ENCODE results near the gene UNC13D. TPM values are rescaled to one million over a fixed set of nuclear protein-coding genes. Genes with fewer than 3 reads are reported as not detected.
A peak's percentile ranks its signal among the peaks of the same experiment; 100 is the strongest.

The UNC13D gene
- total and polyA plus RNA-seq, 3 experiments from 2014 or later: 90.3 to 154 (median 143) TPM

DNA sequence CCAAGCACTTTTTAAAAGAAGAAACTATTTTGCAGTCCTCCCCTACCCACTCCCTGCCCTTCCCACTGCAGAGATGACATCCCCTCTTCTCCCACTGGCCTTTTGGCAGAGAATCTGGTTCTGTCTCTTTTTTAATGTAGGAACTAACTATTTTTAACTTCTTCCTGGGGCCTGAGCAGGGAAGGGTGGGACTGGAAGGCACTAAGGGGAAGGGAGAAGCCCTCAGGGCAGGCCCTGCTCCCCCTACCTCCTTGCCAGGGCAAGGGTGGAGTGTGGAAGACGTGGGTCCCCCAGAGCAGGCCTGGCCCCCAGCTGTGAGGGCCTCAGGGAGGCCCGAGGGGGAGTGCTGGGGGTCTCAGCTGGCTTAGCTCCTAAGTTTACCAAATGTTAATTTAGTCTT is 19.5 kb downstream of the UNC13D start:
- DNase-seq: no peak
- Mint-ChIP-seq H3K36me3 (peaks cover 0 to 68% (median 5%) of the 10 kb centered on the region in 3 donors), H3K9me3 (no peaks in the 10 kb centered on the region), H3K27me3 (no peaks in the 10 kb centered on the region), H3K27ac (peak overlapping the region in 4 of 8 donors; percentile 15 to 88 (median 44)), H3K4me3 (peak overlapping the region in 1 of 7 donors; percentile 40), H3K4me1 (peaks cover 22 to 30% (median 24%) of the 10 kb centered on the region in 3 donors)
- H3K27me3 ChIP-seq (ENCODE audit: insufficient read depth, low read length, poor library complexity, severe bottlenecking): no peaks in the 10 kb centered on the region
- ChIA-PET CTCF (interaction anchor here (0.8 to 2.7 kb wide), 4 partner anchors 21 to 60 kb away, joined by 3 to 13 read pairs (median 4); partner anchors contain the start of gene GALK1), POLR2A (interaction anchor here (0.6 kb wide), 1 partner anchor 36 kb away, joined by 3 read pairs; no protein-coding TSS in a partner anchor)
- H3K36me3 ChIP-seq (ENCODE audit: insufficient read depth, low read length): peaks cover 10% of the 10 kb centered on the region
- peaks cover 21% of the 10 kb centered on the region for H3K4me1 ChIP-seq (ENCODE audit: insufficient read depth, low read length)
- H3K9me3 ChIP-seq (ENCODE audit: low read length): no peaks in the 10 kb centered on the region
- no peak overlapping the region for H3K4me3 ChIP-seq (ENCODE audit: low read length)
- no peak overlapping the region for H3K27ac ChIP-seq (ENCODE audit: low read depth, low read length)

GRCh38 chr17:75824050-75824552 is 20.1 kb downstream of the UNC13D start:
- H3K27ac Mint-ChIP-seq: peak overlapping the region in 2 of 8 donors; percentile 33 to 54
- no peak for DNase-seq
- peaks cover 13% of the 10 kb centered on the region for H3K36me3 ChIP-seq (ENCODE audit: insufficient read depth, low read length)

DNA sequence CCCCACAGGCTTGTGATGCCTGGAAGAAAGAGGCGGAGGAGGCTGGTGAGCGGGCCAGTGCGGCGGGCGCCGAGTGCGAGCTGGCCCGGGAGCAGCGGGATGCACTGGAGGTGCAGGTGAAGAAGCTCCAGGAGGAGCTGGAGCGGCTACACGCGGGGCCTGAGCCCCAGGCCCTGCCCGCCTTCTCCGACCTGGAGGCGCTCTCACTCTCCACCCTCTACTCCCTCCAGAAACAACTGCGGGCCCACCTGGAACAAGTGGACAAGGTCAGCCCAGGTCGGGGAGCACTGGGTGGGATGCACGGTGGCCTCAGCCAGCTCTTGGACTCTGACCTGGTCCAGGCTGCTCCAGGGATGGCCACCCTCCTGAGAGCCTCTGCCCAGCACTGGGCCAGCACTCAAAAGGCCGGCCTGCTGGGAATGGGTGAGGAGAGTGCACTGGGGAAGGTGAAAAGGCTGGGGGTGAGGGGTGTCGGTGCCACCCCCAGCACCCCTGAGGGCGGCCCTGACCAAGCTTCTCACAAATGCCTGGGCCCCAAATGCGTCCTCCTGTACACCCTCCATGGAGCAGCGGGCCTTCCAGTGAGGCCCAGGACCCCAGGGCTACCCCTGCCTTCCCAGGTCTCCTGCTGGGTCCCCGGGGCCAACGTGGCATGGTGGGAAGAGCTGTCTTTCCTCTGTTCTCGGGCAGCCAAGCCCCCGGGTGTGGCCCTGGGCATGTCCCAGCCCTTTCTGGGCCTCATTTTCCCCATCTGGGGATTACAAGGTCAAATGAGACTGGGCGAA is 20.8 kb downstream of the UNC13D start:
- peaks cover 21% of the 10 kb centered on the region for H3K4me1 ChIP-seq (ENCODE audit: insufficient read depth, low read length)
- peaks cover 22 to 30% (median 30%) of the 10 kb centered on the region in 3 donors for H3K4me1 Mint-ChIP-seq
- no peak overlapping the region for H3K27ac Mint-ChIP-seq
- H3K27ac ChIP-seq (ENCODE audit: low read depth, low read length): no peak overlapping the region
- no peaks in the 10 kb centered on the region for H3K9me3 Mint-ChIP-seq
- no peak for DNase-seq
- peaks cover 10% of the 10 kb centered on the region for H3K36me3 ChIP-seq (ENCODE audit: insufficient read depth, low read length)
- H3K27me3 Mint-ChIP-seq: no peaks in the 10 kb centered on the region
- CTCF ChIA-PET: interaction anchor here (0.7 to 1.8 kb wide), 4 partner anchors 16 to 73 kb away, joined by 3 to 5 read pairs (median 3); no protein-coding TSS in a partner anchor
- no peaks in the 10 kb centered on the region for H3K9me3 ChIP-seq (ENCODE audit: low read length)
- no peak overlapping the region for H3K4me3 Mint-ChIP-seq
- no peak overlapping the region for H3K4me3 ChIP-seq (ENCODE audit: low read length)
- H3K27me3 ChIP-seq (ENCODE audit: insufficient read depth, low read length, poor library complexity, severe bottlenecking): no peaks in the 10 kb centered on the region
- peaks cover 0 to 74% (median 7%) of the 10 kb centered on the region in 3 donors for H3K36me3 Mint-ChIP-seq
- POLR2A ChIA-PET: interaction anchor here (0.5 to 1.9 kb wide), 5 partner anchors 20 to 70 kb away, joined by 3 to 7 read pairs (median 3); partner anchors contain the start of gene UNK

More at GRCh38 chr17:75824050-75824552, 20.1 kb downstream of the UNC13D start:
- CTCF ChIA-PET: interaction anchor here (0.8 to 1.6 kb wide), 2 partner anchors 27 to 41 kb away, joined by 3 read pairs; no protein-coding TSS in a partner anchor
- Mint-ChIP-seq H3K4me3 (no peak overlapping the region), H3K4me1 (peaks cover 22 to 30% (median 29%) of the 10 kb centered on the region in 3 donors), H3K36me3 (peaks cover 0 to 70% (median 5%) of the 10 kb centered on the region in 3 donors), H3K27me3 (no peaks in the 10 kb centered on the region), H3K9me3 (no peaks in the 10 kb centered on the region)
- Histone ChIP-seq H3K4me3 (ENCODE audit: low read length) (no peak overlapping the region), H3K9me3 (ENCODE audit: low read length) (no peaks in the 10 kb centered on the region), H3K27me3 (ENCODE audit: insufficient read depth, low read length, poor library complexity, severe bottlenecking) (no peaks in the 10 kb centered on the region), H3K4me1 (ENCODE audit: insufficient read depth, low read length) (peaks cover 21% of the 10 kb centered on the region), H3K27ac (ENCODE audit: low read depth, low read length) (no peak overlapping the region)
- POLR2A ChIA-PET: interaction anchor here (0.5 to 1.6 kb wide), 4 partner anchors 21 to 71 kb away, joined by 3 to 4 read pairs (median 3); partner anchors contain the start of gene UNK

GRCh38 chr17:75822800-75823166 is 21.4 kb downstream of the UNC13D start:
- peaks cover 21% of the 10 kb centered on the region for H3K4me1 ChIP-seq (ENCODE audit: insufficient read depth, low read length)
- H3K4me3 Mint-ChIP-seq: no peak overlapping the region
- H3K27ac ChIP-seq (ENCODE audit: low read depth, low read length): no peak overlapping the region
- no peak overlapping the region for H3K4me3 ChIP-seq (ENCODE audit: low read length)
- CTCF ChIA-PET: interaction anchor here (0.7 to 1.8 kb wide), 5 partner anchors 15 to 73 kb away, joined by 3 to 5 read pairs (median 3); no protein-coding TSS in a partner anchor
- H3K36me3 Mint-ChIP-seq: peaks cover 0 to 72% (median 7%) of the 10 kb centered on the region in 3 donors
- H3K27me3 ChIP-seq (ENCODE audit: insufficient read depth, low read length, poor library complexity, severe bottlenecking): no peaks in the 10 kb centered on the region
- peaks cover 16 to 23% (median 23%) of the 10 kb centered on the region in 3 donors for H3K4me1 Mint-ChIP-seq
- no peaks in the 10 kb centered on the region for H3K9me3 Mint-ChIP-seq
- H3K27me3 Mint-ChIP-seq: no peaks in the 10 kb centered on the region
- H3K36me3 ChIP-seq (ENCODE audit: insufficient read depth, low read length): peaks cover 10% of the 10 kb centered on the region
- H3K9me3 ChIP-seq (ENCODE audit: low read length): no peaks in the 10 kb centered on the region
- POLR2A ChIA-PET: interaction anchor here (1.2 to 1.9 kb wide), 3 partner anchors 19 to 40 kb away, joined by 3 to 7 read pairs (median 3); no protein-coding TSS in a partner anchor
- no peak for DNase-seq
- peak overlapping the region in 3 of 8 donors; percentile 26 to 93 (median 69) for H3K27ac Mint-ChIP-seq

DNA sequence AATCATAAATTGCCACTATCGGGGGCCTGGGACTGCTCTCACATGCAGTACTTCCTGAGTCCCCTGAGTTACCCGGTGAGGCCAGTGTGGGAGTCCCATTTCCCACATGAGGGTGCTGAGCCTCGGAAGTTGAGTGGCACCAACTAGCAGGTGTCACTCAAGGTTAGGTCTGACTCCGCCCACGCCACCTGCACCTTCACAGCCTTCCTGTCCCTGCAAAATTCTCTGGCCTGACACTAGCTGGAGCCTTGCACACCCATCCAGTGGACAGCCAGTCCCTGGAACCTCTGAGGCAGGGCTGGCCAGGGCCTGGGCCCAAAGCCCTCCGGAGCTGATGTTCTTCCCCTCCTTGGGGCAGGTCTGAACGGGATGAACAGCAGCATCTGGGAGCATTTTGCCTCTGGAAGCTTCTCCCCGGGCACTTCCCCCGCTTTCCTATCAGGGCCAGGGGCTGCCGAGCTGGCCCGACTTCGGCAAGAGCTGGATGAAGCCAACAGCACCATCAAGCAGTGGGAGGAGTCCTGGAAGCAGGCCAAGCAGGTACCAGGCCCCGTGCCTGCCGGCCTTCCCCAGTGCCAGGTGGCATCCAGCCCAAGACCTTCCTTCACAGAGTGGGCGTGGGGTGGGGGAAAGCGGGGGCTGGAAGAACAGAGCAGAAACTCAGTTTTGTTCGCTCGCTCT is 21.9 kb downstream of the UNC13D start:
- DNase-seq: peak in 2 of 5 donors; percentile 30 to 47
- H3K4me1 ChIP-seq (ENCODE audit: insufficient read depth, low read length): peaks cover 17% of the 10 kb centered on the region
- H3K9me3 Mint-ChIP-seq: no peaks in the 10 kb centered on the region
- peaks cover 16 to 23% (median 22%) of the 10 kb centered on the region in 3 donors for H3K4me1 Mint-ChIP-seq
- H3K27me3 ChIP-seq (ENCODE audit: insufficient read depth, low read length, poor library complexity, severe bottlenecking): no peaks in the 10 kb centered on the region
- H3K4me3 Mint-ChIP-seq: peak overlapping the region in 1 of 7 donors; percentile 10
- no peak overlapping the region for H3K27ac ChIP-seq (ENCODE audit: low read depth, low read length)
- CTCF ChIA-PET: interaction anchor here (0.9 to 1.8 kb wide), 5 partner anchors 15 to 74 kb away, joined by 3 to 5 read pairs (median 3); partner anchors contain the start of gene GALK1
- no peak overlapping the region for H3K4me3 ChIP-seq (ENCODE audit: low read length)
- H3K36me3 Mint-ChIP-seq: peaks cover 0 to 71% (median 7%) of the 10 kb centered on the region in 3 donors
- POLR2A ChIA-PET: interaction anchor here (1.2 to 1.9 kb wide), 4 partner anchors 19 to 57 kb away, joined by 3 to 7 read pairs (median 3); partner anchors contain the start of gene GALK1
- peaks cover 10% of the 10 kb centered on the region for H3K36me3 ChIP-seq (ENCODE audit: insufficient read depth, low read length)
- peak overlapping the region; percentile 39 to 96 (median 90) for H3K27ac Mint-ChIP-seq
- no peaks in the 10 kb centered on the region for H3K27me3 Mint-ChIP-seq
- no peaks in the 10 kb centered on the region for H3K9me3 ChIP-seq (ENCODE audit: low read length)

DNA sequence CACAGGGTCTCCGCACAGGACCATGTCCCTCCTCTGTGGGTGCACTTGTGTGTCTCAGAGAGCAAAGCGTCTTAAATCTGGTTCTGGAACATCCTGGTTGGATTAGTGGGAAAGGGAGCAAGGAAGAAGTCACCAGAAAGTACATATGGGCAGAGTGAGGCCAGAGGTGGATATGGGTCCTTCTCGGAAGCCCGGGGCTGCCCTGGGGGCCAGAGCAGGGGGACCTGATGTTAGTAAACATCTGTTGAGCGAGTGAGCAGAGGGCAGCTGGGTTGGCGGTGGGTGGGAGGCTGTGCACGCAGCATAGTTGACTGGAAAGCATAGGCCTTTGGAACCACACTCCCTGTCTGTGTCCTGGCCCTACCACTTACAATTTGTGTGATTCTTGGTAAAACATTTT is 22.7 kb downstream of the UNC13D start:
- Histone ChIP-seq H3K4me1 (ENCODE audit: insufficient read depth, low read length) (peaks cover 14% of the 10 kb centered on the region), H3K4me3 (ENCODE audit: low read length) (no peak overlapping the region), H3K36me3 (ENCODE audit: insufficient read depth, low read length) (peaks cover 10% of the 10 kb centered on the region), H3K27ac (ENCODE audit: low read depth, low read length) (no peak overlapping the region), H3K9me3 (ENCODE audit: low read length) (no peaks in the 10 kb centered on the region), H3K27me3 (ENCODE audit: insufficient read depth, low read length, poor library complexity, severe bottlenecking) (no peaks in the 10 kb centered on the region)
- Mint-ChIP-seq H3K4me1 (peaks cover 13 to 23% (median 18%) of the 10 kb centered on the region in 3 donors), H3K4me3 (peak overlapping the region in 2 of 7 donors; percentile 37 to 49), H3K27me3 (no peaks in the 10 kb centered on the region), H3K36me3 (peaks cover 0 to 73% (median 7%) of the 10 kb centered on the region in 3 donors), H3K9me3 (no peaks in the 10 kb centered on the region), H3K27ac (peak overlapping the region; percentile 39 to 96 (median 90))
- CTCF ChIA-PET: interaction anchor here (0.8 to 1.8 kb wide), 4 partner anchors 12 to 68 kb away, joined by 3 to 5 read pairs (median 4); partner anchors contain the start of gene GALK1
- DNase-seq: no peak
- POLR2A ChIA-PET: interaction anchor here (0.7 to 1.2 kb wide), 4 partner anchors 26 to 66 kb away, joined by 3 to 4 read pairs (median 3); partner anchors contain the start of gene GALK1

Measured in CD8-positive, alpha-beta memory T cell (primary cell).